OCI-LY1 (cell line): ENCODE data around the gene CFAP77.

Experiments
- H2AFZ ChIP-seq: fragments of 200-600 bp; sonication (generic), shearing (Covaris generic); 2 replicates; pipeline ENCODE4 v1.6.0; 2014; ENCODE audit warnings: antibody characterized with exemption, mild to moderate bottlenecking, low read length
- H3F3A ChIP-seq: fragments of 200-600 bp; sonication (generic), shearing (Covaris generic); 2 replicates; pipeline ENCODE4 v1.6.0; 2014; ENCODE audit warnings: mild to moderate bottlenecking, antibody characterized with exemption, low read length, moderate library complexity; ENCODE audit not compliant: insufficient read depth
- H3K27ac ChIP-seq: fragments of 200-600 bp; sonication (generic); 2 replicates; pipeline ENCODE4 v1.5.1; 2014; ENCODE audit warnings: low read length, mixed run types, mild to moderate bottlenecking, low read depth; ENCODE audit not compliant: poor library complexity, severe bottlenecking
- H3K27me3 ChIP-seq: fragments of 200-600 bp; sonication (generic); 2 replicates; pipeline ENCODE4 v1.6.0; 2014; ENCODE audit warnings: antibody characterized with exemption, mild to moderate bottlenecking, low read length, moderate library complexity; ENCODE audit not compliant: insufficient read depth
- H3K36me3 ChIP-seq: fragments of 200-600 bp; sonication (generic); 2 replicates; pipeline ENCODE4 v1.6.1; 2014; ENCODE audit warnings: mild to moderate bottlenecking, antibody characterized with exemption, low read length, moderate library complexity, mixed read lengths; ENCODE audit not compliant: insufficient read depth
- H3K4me1 ChIP-seq: fragments of 200-600 bp; sonication (generic); 2 replicates; pipeline ENCODE4 v1.5.1; 2014; ENCODE audit warnings: mild to moderate bottlenecking, low read length, moderate library complexity; ENCODE audit not compliant: insufficient read depth, severe bottlenecking
- H3K4me2 ChIP-seq: fragments of 200-600 bp; sonication (generic), shearing (Covaris generic); 2 replicates; pipeline ENCODE4 v1.6.1; 2014; ENCODE audit warnings: low read length
- H3K4me3 ChIP-seq: fragments of 200-600 bp; sonication (generic); 2 replicates; pipeline ENCODE4 v1.5.1; 2014; ENCODE audit warnings: low read length, low read depth, mild to moderate bottlenecking, mixed read lengths; ENCODE audit not compliant: poor library complexity, severe bottlenecking
- H3K79me2 ChIP-seq: fragments of 200-600 bp; shearing (Covaris generic); 2 replicates; pipeline ENCODE4 v1.6.1; 2016; ENCODE audit warnings: mixed run types, low read length, mixed read lengths; ENCODE audit not compliant: insufficient read depth
- H3K9ac ChIP-seq: fragments of 200-600 bp; sonication (generic), shearing (Covaris generic); 2 replicates; pipeline ENCODE4 v1.6.1; 2014; ENCODE audit warnings: mild to moderate bottlenecking, low read length, mixed read lengths
- H3K9me2 ChIP-seq: fragments of 200-600 bp; sonication (generic), shearing (Covaris generic); 2 replicates; pipeline ENCODE4 v1.6.1; 2014; ENCODE audit warnings: low read depth, mild to moderate bottlenecking, low read length, mixed read lengths
- H3K9me3 ChIP-seq: fragments of 200-600 bp; shearing (Covaris generic); 2 replicates; pipeline ENCODE4 v1.6.1; 2014; ENCODE audit warnings: low read length, mixed read lengths
- H4K20me1 ChIP-seq: fragments of 200-600 bp; sonication (generic), shearing (Covaris generic); 2 replicates; pipeline ENCODE4 v1.6.0; 2016; ENCODE audit warnings: mild to moderate bottlenecking, low read length; ENCODE audit not compliant: insufficient read depth
- EZH2 ChIP-seq: fragments of 200-600 bp; sonication (generic), shearing (Covaris generic); IDR thresholded peaks from 2 replicates; pipeline ENCODE4 v1.8.0; 2017; ENCODE audit warnings: borderline replicate concordance, mixed run types, mild to moderate bottlenecking, antibody characterized with exemption, low read length, moderate library complexity, mixed read lengths
- TF ChIP-seq, protein P1 (sequence below): fragments of 200-600 bp; sonication (generic), shearing (Covaris generic); IDR thresholded peaks from 2 replicates; pipeline ENCODE4 v1.5.1; 2017; ENCODE audit warnings: mild to moderate bottlenecking, antibody characterized with exemption, low read length, moderate library complexity, mixed read lengths

The CFAP77 gene

DNA sequence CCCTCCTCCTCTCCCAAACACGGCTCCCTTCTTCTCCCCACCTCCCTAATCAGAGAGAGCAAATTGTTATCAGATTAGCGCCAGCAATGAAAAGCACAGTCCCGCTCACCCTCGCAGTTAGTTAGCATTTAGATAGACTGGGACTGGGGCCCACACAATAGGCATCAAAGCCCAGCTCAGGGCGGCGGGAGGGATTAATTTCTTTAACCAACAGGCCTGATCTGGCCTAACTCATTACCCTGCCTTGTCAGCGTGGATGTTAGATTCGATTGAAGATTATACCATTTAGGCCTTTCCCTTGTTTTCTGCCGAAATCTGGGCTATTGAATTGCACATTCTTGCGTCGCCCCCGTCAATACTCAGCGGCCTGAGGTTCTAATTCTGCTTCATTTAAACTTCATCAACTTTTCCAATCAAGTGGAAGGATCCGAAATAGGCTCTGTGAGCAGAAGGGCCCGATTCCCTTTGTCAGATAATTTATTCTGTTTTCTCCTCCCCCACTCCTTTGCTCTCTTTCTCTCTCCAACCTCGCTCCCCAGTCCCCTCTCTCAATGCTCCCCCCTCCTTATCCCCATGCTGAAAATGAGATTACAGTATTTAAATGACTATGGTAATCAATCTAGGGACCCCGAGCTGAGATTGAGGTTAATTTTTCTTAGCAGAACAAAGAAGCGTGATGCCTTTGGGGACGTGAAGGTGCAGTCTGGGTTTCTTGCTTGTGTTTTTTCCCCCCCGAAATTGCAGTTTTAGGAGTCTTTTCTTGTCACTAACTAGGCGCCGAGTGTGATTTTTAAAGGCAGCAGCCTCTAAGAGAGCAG is 15.1 kb downstream of the CFAP77 start:
- no peaks in the 10 kb centered on the region for H3F3A ChIP-seq
- peaks cover 17% of the 10 kb centered on the region for H3K27me3 ChIP-seq
- no peak overlapping the region for H2AFZ ChIP-seq
- H3K36me3 ChIP-seq: no peaks in the 10 kb centered on the region
- no peaks in the 10 kb centered on the region for H3K79me2 ChIP-seq
- H3K9ac ChIP-seq: no peak overlapping the region
- no peaks in the 10 kb centered on the region for H3K9me3 ChIP-seq
- no peak overlapping the region for H3K4me3 ChIP-seq
- H3K9me2 ChIP-seq: no peaks in the 10 kb centered on the region
- no peak overlapping the region for H3K27ac ChIP-seq
- H3K4me1 ChIP-seq: no peaks in the 10 kb centered on the region
- TF ChIP-seq, protein P1, sequence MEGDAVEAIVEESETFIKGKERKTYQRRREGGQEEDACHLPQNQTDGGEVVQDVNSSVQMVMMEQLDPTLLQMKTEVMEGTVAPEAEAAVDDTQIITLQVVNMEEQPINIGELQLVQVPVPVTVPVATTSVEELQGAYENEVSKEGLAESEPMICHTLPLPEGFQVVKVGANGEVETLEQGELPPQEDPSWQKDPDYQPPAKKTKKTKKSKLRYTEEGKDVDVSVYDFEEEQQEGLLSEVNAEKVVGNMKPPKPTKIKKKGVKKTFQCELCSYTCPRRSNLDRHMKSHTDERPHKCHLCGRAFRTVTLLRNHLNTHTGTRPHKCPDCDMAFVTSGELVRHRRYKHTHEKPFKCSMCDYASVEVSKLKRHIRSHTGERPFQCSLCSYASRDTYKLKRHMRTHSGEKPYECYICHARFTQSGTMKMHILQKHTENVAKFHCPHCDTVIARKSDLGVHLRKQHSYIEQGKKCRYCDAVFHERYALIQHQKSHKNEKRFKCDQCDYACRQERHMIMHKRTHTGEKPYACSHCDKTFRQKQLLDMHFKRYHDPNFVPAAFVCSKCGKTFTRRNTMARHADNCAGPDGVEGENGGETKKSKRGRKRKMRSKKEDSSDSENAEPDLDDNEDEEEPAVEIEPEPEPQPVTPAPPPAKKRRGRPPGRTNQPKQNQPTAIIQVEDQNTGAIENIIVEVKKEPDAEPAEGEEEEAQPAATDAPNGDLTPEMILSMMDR: no peak
- no peak for TF ChIP-seq EZH2
- H4K20me1 ChIP-seq: no peaks in the 10 kb centered on the region
- no peak overlapping the region for H3K4me2 ChIP-seq

DNA sequence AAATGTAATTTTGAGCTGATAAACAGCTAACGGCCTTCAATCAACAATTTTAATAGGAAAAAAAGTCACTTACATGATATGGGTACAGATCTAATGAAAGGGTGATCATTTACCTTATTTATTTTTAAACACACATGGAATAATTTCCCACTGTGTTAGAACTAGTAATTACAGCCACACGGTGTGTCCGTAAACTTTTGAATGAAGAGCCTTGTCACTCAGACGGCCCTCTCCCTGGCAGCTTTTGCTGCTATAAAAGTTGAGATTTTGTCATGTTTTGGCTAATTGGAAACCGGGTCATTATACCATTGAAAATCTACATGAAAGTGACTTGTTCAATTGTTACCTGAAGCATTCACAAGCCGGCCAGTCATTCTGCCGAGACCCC is 15.7 kb downstream of the CFAP77 start:
- Histone ChIP-seq H3K4me3 (no peak overlapping the region), H3F3A (no peaks in the 10 kb centered on the region), H3K4me1 (no peaks in the 10 kb centered on the region), H3K79me2 (no peaks in the 10 kb centered on the region), H3K4me2 (no peak overlapping the region), H3K9me2 (no peaks in the 10 kb centered on the region), H3K27me3 (peaks cover 17% of the 10 kb centered on the region), H2AFZ (no peak overlapping the region), H3K9ac (no peak overlapping the region), H3K9me3 (no peaks in the 10 kb centered on the region), H4K20me1 (no peaks in the 10 kb centered on the region), H3K36me3 (no peaks in the 10 kb centered on the region), H3K27ac (no peak overlapping the region)
- no peak for TF ChIP-seq EZH2

DNA sequence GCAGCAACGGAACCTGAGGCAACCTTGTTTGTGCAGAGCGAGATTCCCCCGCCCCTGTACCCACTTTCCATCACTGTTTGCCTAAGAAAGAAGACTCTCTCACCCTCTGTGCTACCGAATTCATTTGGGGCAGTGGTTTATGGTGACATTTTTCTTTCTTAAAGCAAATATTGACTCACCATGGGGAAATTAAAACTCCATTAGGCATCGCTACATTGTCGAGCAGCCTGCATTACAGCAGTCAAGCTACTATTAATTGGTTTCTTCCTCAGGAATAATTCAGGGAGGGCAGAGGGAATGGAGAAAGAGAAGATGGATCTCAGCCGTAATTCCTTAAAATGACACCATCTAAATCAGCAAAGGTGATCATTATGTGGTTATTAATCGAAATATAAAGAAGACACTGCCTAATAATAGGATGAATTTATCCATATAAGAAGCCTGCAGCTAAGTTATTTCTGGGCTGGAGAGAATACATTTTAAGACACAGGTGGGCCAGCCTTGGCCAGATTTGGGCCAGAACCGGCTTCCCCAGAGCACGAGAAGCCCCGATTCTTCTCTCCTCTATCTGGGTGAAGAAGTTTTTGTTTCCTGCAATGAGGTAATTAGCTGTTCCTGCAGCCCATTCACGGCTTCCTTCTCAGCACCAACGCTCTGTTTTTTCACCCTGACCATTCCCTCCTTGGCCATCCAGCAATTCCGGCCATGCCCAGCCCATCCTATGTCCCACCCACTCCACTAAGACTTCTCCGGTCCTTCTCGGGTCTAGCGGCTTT is 16.8 kb downstream of the CFAP77 start:
- no peaks in the 10 kb centered on the region for H3F3A ChIP-seq
- H3K27me3 ChIP-seq: peaks cover 17% of the 10 kb centered on the region
- H3K9me3 ChIP-seq: no peaks in the 10 kb centered on the region
- H3K4me3 ChIP-seq: no peak overlapping the region
- no peak for TF ChIP-seq EZH2
- TF ChIP-seq, protein P1: no peak
- H3K4me1 ChIP-seq: no peaks in the 10 kb centered on the region
- H3K9ac ChIP-seq: no peak overlapping the region
- no peak overlapping the region for H3K4me2 ChIP-seq
- no peaks in the 10 kb centered on the region for H4K20me1 ChIP-seq
- H3K79me2 ChIP-seq: no peaks in the 10 kb centered on the region
- no peaks in the 10 kb centered on the region for H3K36me3 ChIP-seq
- H3K27ac ChIP-seq: no peak overlapping the region
- no peaks in the 10 kb centered on the region for H3K9me2 ChIP-seq
- H2AFZ ChIP-seq: no peak overlapping the region
